K562 (cell line): Measurements from ENCODE around the gene SYNPO. TPM values are rescaled to one million over a fixed set of nuclear protein-coding genes. Genes with fewer than 3 reads are reported as not detected.

Experiments
- ATAC-seq: fragments of 200-7000 bp; cut with Tn5 transposase; 3 replicates; pipeline ENCODE4 v1.9.1; 2020; ENCODE audit warnings: moderate library complexity
- BruUV-seq: library from RNA; stranded (reverse); fragments of 400-500 nt; replicated peaks from 2 replicates; lab custom pipeline; 2021; lab: Mats Ljungman, UMichigan
- CTCF ChIA-PET: fragments of 300-600 bp; formaldehyde crosslinking; extraction: SDS; loops from one replicate; lab custom pipeline; 2021; ENCODE audit warnings: low intra/inter-chr PET ratio; lab: Yijun Ruan, JAX
- POLR2A ChIA-PET: fragments of 300-600, 350-650 bp; sonication (Branson Sonifier 250); formaldehyde crosslinking; extraction: SDS; loops from one replicate; lab custom pipeline; 2021; ENCODE audit warnings: antibody characterized with exemption, inconsistent platforms; lab: Yijun Ruan, JAX
- DNase-seq, 4 experiments: peaks; one replicate each; pipeline versions ENCODE4 v3.0.0 to v3.0.0-alpha.2; 2011 to 2018; ENCODE audit warnings: low spot score in 3 of 4, mixed read lengths in 3 of 4; ENCODE audit errors: extremely low read depth in 1 of 4
- FAIRE-seq: peaks from 2 replicates; lab custom pipeline; 2011; peaks lifted over from hg19 to GRCh38; lab: Jason Lieb, UNC
- H2AFZ ChIP-seq: 2 replicates; pipeline ENCODE4 v1.6.0; 2011; ENCODE audit warnings: low read depth, low read length, control low read depth, inconsistent platforms
- H3K27ac ChIP-seq: fragments of 200-600 bp; 3 replicates; pipeline ENCODE4 v1.8.0; 2011; ENCODE audit warnings: low read depth, mild to moderate bottlenecking, control low read depth, inconsistent platforms, low read length, moderate library complexity, mixed read lengths; ENCODE audit errors: extremely low read depth
- H3K27me3 ChIP-seq, 2 experiments: fragments of 300-600 bp in 1 of 2; 2 replicates in 1 of 2; 3 replicates in 1 of 2; pipeline versions ENCODE4 v1.6.0 to v1.8.0; 2011; ENCODE audit warnings: inconsistent platforms in 2 of 2, low read length in 2 of 2, mild to moderate bottlenecking in 1 of 2, mixed read lengths in 1 of 2, moderate library complexity in 1 of 2; ENCODE audit not compliant: control insufficient read depth in 2 of 2, insufficient read depth in 2 of 2
- H3K36me3 ChIP-seq: fragments of 300-600 bp; 3 replicates; pipeline ENCODE4 v1.8.0; 2011; ENCODE audit warnings: mild to moderate bottlenecking, low read length, inconsistent platforms; ENCODE audit not compliant: control insufficient read depth, insufficient read depth
- H3K4me1 ChIP-seq, 2 experiments: fragments of 200-600 bp in 1 of 2; replicated peaks in 1 of 2; 2 replicates in 1 of 2; 3 replicates in 1 of 2; pipeline versions ENCODE4 v1.5.1 to v1.8.0; 2011; ENCODE audit warnings: inconsistent platforms in 2 of 2, low read length in 2 of 2, mild to moderate bottlenecking in 1 of 2, mixed read lengths in 1 of 2, moderate library complexity in 1 of 2; ENCODE audit not compliant: control insufficient read depth in 2 of 2, insufficient read depth in 2 of 2
- H3K4me2 ChIP-seq: 2 replicates; pipeline ENCODE4 v1.6.1; 2011; ENCODE audit warnings: low read length, control low read depth, inconsistent platforms, mixed read lengths; ENCODE audit not compliant: insufficient read depth
- H3K4me3 ChIP-seq: fragments of 200-600 bp; sonication (generic), shearing (Covaris generic); 2 replicates; pipeline ENCODE4 v1.5.1; 2016; ENCODE audit warnings: control low read depth, inconsistent platforms
- H3K79me2 ChIP-seq: fragments of 200-600 bp; 3 replicates; pipeline ENCODE4 v1.8.0; 2011; ENCODE audit warnings: low read length, inconsistent platforms; ENCODE audit not compliant: control insufficient read depth, insufficient read depth
- H3K9ac ChIP-seq, 2 experiments: 2 replicates each; pipeline versions ENCODE4 v1.6.0 to v1.6.1; 2011; ENCODE audit warnings: low read depth in 2 of 2, low read length in 2 of 2, control low read depth in 1 of 2, inconsistent platforms in 1 of 2, mild to moderate bottlenecking in 1 of 2, mixed read lengths in 1 of 2; ENCODE audit not compliant: insufficient read depth in 1 of 2
- H3K9me1 ChIP-seq: one replicate; pipeline ENCODE4 v1.6.0; 2011; ENCODE audit warnings: inconsistent platforms, mild to moderate bottlenecking, low read length, moderate library complexity; ENCODE audit not compliant: control insufficient read depth, insufficient read depth
- H3K9me3 ChIP-seq: replicated peaks from 2 replicates; pipeline ENCODE4 v1.5.1; 2011; ENCODE audit warnings: low read depth, low read length, inconsistent platforms; ENCODE audit not compliant: control insufficient read depth, insufficient read depth
- H4K20me1 ChIP-seq: replicated peaks from 2 replicates; pipeline ENCODE4 v1.6.1; 2011; ENCODE audit warnings: low read length, inconsistent platforms, mixed read lengths; ENCODE audit not compliant: control insufficient read depth, insufficient read depth
- CBFA2T3 ChIP-seq: fragments of 450-650 bp; IDR thresholded peaks from 2 replicates; pipeline ENCODE4 v1.6.1; 2017
- E2F5 ChIP-seq: sonication (generic); formaldehyde crosslinking; IDR thresholded peaks from 2 replicates; pipeline ENCODE4 v1.8.0; 2022; ENCODE audit warnings: mild to moderate bottlenecking, missing genetic modification reagents
- ETS2 ChIP-seq: IDR thresholded peaks from 2 replicates; pipeline ENCODE4 v1.6.1; 2016; ENCODE audit warnings: borderline replicate concordance, missing genetic modification characterization, mild to moderate bottlenecking, moderate library complexity, missing compliant biosample characterization; ENCODE audit not compliant: poor library complexity, severe bottlenecking
- HMGN3 ChIP-seq: IDR thresholded peaks from 2 replicates; pipeline ENCODE4 v1.6.1; 2011; ENCODE audit warnings: borderline replicate concordance, low read depth, mild to moderate bottlenecking, mixed read lengths, low read length; ENCODE audit not compliant: insufficient read length; ENCODE audit errors: extremely low read depth
- NCOA4 ChIP-seq: fragments of 450-650 bp; IDR thresholded peaks from 2 replicates; pipeline ENCODE4 v1.6.1; 2018; ENCODE audit warnings: mild to moderate bottlenecking; ENCODE audit not compliant: partially characterized antibody
- PATZ1 ChIP-seq: fragments of 250-450 bp; sonication (Bioruptor Pico); IDR thresholded peaks from 2 replicates; pipeline ENCODE4 v1.5.0; 2020; ENCODE audit warnings: mild to moderate bottlenecking, borderline replicate concordance
- POLR2H ChIP-seq: IDR thresholded peaks from 2 replicates; pipeline ENCODE4 v1.6.1; 2016; ENCODE audit warnings: missing genetic modification characterization, low read depth, mild to moderate bottlenecking, control low read depth, missing compliant biosample characterization, moderate library complexity
- PURB ChIP-seq: sonication (generic); formaldehyde crosslinking; IDR thresholded peaks from 2 replicates; pipeline ENCODE4 v1.9.0; 2021; ENCODE audit warnings: low read depth, mild to moderate bottlenecking, missing genetic modification reagents
- RBM25 ChIP-seq: fragments of 200-400 bp; formaldehyde crosslinking; IDR thresholded peaks from 2 replicates; pipeline ENCODE4 v1.6.1; 2018; ENCODE audit warnings: low read length, low read depth, moderate library complexity; ENCODE audit not compliant: severe bottlenecking
- RREB1 ChIP-seq: fragments of 250-450 bp; sonication (Bioruptor Pico); IDR thresholded peaks from 2 replicates; pipeline ENCODE4 v1.4.0; 2020
- ZFP36 ChIP-seq: fragments of 150-350 bp; IDR thresholded peaks from 2 replicates; pipeline ENCODE4 v1.6.1; 2018; ENCODE audit warnings: low read length, low read depth; ENCODE audit not compliant: partially characterized antibody
- ZNF79 ChIP-seq: fragments of 250-450 bp; sonication (Bioruptor Pico); IDR thresholded peaks from 2 replicates; pipeline ENCODE4 v1.4.0; 2020; ENCODE audit warnings: low read depth, mild to moderate bottlenecking, moderate library complexity
- WGBS: fragments of 100-300 bp; shearing (Covaris generic); methylation state at CpG from one replicate; pipeline ENCODE4 v1.1.6; 2016; ENCODE audit warnings: low coverage, mixed read lengths; ENCODE audit not compliant: insufficient coverage; ENCODE audit errors: missing lambda C conversion rate; 5-methylcytosine and 5-hydroxymethylcytosine counted together
- in situ Hi-C: fragments of 300-500 bp; cut with MboI; formaldehyde crosslinking; loops from 4 replicates; pipeline ENCODE4 v1.15.0; 2018; ENCODE audit warnings: inconsistent platforms, mixed read lengths
- intact Hi-C: fragments of 100-400 bp; cut with micrococcal nuclease; formaldehyde crosslinking; loops from 2 replicates; pipeline ENCODE4 v1.14.2; 2022
- polyA plus RNA-seq, 8 experiments: library from polyadenylated mRNA; depleted of rRNA in 4 of 8; stranded (reverse) in 5 of 8; unstranded in 3 of 8; fragments of >200 nt; fragmentation: Nextera tagmentation in 2 of 8; fragmentation: Illumina TruSeq in 1 of 8; extraction: Ambion mirVana in 2 of 8; extraction: Trizol in 1 of 8; gene quantifications; 2 replicates each; pipeline versions ENCODE4 v1.2.1 to v1.2.3, GENCODE V29; 2011 to 2014; ENCODE audit warnings: inconsistent platforms in 1 of 8, missing spikeins in 1 of 8
- total RNA-seq, 7 experiments: library from RNA; depleted of rRNA in 6 of 7; stranded (reverse); fragments of >200 nt in 6 of 7; fragmentation: Illumina TruSeq in 2 of 7; extraction: Trizol in 2 of 7; gene quantifications; 2 replicates each; pipeline versions ENCODE4 v1.2.1 to v1.2.3, GENCODE V29; 2011 to 2021; ENCODE audit warnings: low replicate concordance in 1 of 7

SYNPO gene
- total and polyA plus RNA-seq, 9 of the 15 experiments (the other 6 are each of a cell fraction or from before 2014, with no cell fraction given): 0.01 to 0.31 (median 0.03) TPM; not detected in 4

- H3K79me2 ChIP-seq: no peaks in the 10 kb centered on the region
- H3K9me3 ChIP-seq: no peaks in the 10 kb centered on the region
- FAIRE-seq (no peak), DNase-seq (no peak), ATAC-seq (no peak)
- H3K9me1 ChIP-seq: peaks cover 3% of the 10 kb centered on the region
- H3K4me2 ChIP-seq: no peak overlapping the region
- H2AFZ ChIP-seq: no peak overlapping the region
- BruUV-seq: no TSS peak
- no peak overlapping the region for H3K4me3 ChIP-seq
- in situ Hi-C loops: no loop called here
- ChIA-PET POLR2A (interaction anchor here (0.8 kb wide), 1 partner anchor 9 kb away, joined by 4 read pairs; no protein-coding TSS in a partner anchor), CTCF (no interaction called here)
- H4K20me1 ChIP-seq: peaks cover 17% of the 10 kb centered on the region
- H3K4me1 ChIP-seq: peaks cover 0 to 4% of the 10 kb centered on the region in 2 experiments; a peak in 2 of 5 replicates
- no peak overlapping the region for H3K9ac ChIP-seq
- H3K27ac ChIP-seq: no peak overlapping the region
- peaks cover 15 to 53% of the 10 kb centered on the region in 2 experiments; a peak in 3 of 5 replicates for H3K27me3 ChIP-seq
- intact Hi-C loops: no loop called here
- no peaks in the 10 kb centered on the region for H3K36me3 ChIP-seq
- 2% methylated on average over 4 of the region's 4 CpGs for WGBS
- TF ChIP-seq PATZ1 (CRISPR knock-in tag) (no peak), HMGN3 (no peak), CBFA2T3 (no peak), E2F5 (CRISPR knock-in tag) (no peak), NCOA4 (no peak), ETS2 (tag) (no peak), RREB1 (no peak), ZFP36 (peak; percentile 5), ZNF79 (CRISPR knock-in tag) (no peak), PURB (no peak), RBM25 (peak; percentile 16), POLR2H (no peak)
Observed at GRCh38 chr5:150612905-150613670, 27.4 kb upstream of the SYNPO start.
